Mammary epithelial cell (primary cell): ENCODE results near the gene TOM1L2.

Source experiments
- EZH2 ChIP-seq: IDR thresholded peaks from 2 replicates; pipeline ENCODE4 v1.6.1; 2012; ENCODE audit warnings: low read length, inconsistent platforms, borderline replicate concordance
- TF ChIP-seq, protein P1 (sequence below), 2 donors: IDR thresholded peaks in 1 of 2; conservative IDR thresholded peaks in 1 of 2; 2 replicates each; pipeline ENCODE4 v1.5.1; 2011 to 2012; ENCODE audit warnings: inconsistent platforms in 2 of 2, low read length in 2 of 2, mild to moderate bottlenecking in 2 of 2, control low read depth in 1 of 2, low read depth in 1 of 2; ENCODE audit not compliant: insufficient read depth in 1 of 2; ENCODE audit errors: extremely low read depth in 1 of 2

DNA sequence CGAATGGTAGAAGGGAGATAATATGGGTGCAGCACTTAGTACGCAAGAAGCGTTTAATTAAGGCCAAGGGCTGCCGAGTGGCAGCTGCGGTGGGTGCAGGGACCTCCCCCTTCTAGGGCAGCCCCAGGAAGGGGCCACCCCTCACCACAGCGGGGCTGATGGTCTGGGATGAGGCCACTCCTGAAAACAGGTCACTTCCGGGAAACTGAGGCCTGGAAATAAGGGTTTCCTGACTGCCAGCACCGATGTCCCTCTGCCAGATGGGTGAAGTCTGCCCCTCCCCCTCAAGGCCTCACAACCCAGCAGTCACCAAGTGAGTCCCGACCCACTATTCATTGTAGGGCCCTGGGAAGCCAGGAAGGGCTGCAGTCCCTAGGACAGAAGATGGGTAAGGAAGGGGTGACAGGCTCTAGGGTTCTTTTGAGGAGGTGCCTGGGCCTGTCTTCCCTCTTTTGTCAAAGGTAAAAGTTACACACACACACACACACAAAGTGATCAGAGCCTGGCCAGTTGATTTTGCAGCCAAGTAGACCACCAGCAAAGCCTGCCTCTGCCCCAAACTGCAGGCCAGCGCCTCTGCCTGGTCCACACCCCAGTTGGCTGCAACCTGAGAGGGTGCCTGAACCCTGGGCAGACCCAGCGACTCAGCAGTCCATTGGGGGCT, 147.9 kb downstream of the TOM1L2 start:
- TF ChIP-seq, protein P1, sequence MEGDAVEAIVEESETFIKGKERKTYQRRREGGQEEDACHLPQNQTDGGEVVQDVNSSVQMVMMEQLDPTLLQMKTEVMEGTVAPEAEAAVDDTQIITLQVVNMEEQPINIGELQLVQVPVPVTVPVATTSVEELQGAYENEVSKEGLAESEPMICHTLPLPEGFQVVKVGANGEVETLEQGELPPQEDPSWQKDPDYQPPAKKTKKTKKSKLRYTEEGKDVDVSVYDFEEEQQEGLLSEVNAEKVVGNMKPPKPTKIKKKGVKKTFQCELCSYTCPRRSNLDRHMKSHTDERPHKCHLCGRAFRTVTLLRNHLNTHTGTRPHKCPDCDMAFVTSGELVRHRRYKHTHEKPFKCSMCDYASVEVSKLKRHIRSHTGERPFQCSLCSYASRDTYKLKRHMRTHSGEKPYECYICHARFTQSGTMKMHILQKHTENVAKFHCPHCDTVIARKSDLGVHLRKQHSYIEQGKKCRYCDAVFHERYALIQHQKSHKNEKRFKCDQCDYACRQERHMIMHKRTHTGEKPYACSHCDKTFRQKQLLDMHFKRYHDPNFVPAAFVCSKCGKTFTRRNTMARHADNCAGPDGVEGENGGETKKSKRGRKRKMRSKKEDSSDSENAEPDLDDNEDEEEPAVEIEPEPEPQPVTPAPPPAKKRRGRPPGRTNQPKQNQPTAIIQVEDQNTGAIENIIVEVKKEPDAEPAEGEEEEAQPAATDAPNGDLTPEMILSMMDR (conservative IDR thresholded peaks at IDR 0.05 in 1 of 2, IDR thresholded peaks at IDR 0.05 in 1 of 2; ENCODE audit: extremely low read depth in 1 of 2, insufficient read depth in 1 of 2, low read depth in 1 of 2, low read length in 2 of 2): no peak
- TF ChIP-seq EZH2: no peak
